Transverse colon (tissue), 4 donors: ENCODE results near the gene ZNF438. TPM values are rescaled to one million over a fixed set of nuclear protein-coding genes. Genes with fewer than 3 reads are reported as not detected.

ENCODE experiments used
- DNase-seq: peaks from one replicate; pipeline ENCODE4 v3.0.0-alpha.2; 2019
- H3K27ac ChIP-seq, 4 donors: fragments of 200-600 bp; sonication (generic); 2 replicates each; pipeline ENCODE4 v1.5.1; 2016 to 2018; ENCODE audit warnings: inconsistent platforms in 4 of 4
- H3K27me3 ChIP-seq: fragments of 200-600 bp; sonication (generic); 2 replicates; pipeline ENCODE4 v1.5.1; 2017; ENCODE audit warnings: inconsistent platforms
- H3K36me3 ChIP-seq, 4 donors: fragments of 200-600 bp; sonication (generic); 2 replicates each; pipeline ENCODE4 v1.5.1; 2017 to 2019; ENCODE audit warnings: inconsistent platforms in 4 of 4
- H3K4me1 ChIP-seq, 4 donors: fragments of 200-600 bp; sonication (generic); 2 replicates each; pipeline ENCODE4 v1.5.1; 2017 to 2020; ENCODE audit warnings: inconsistent platforms in 4 of 4
- H3K4me3 ChIP-seq, 4 donors: fragments of 200-600 bp; sonication (generic); 1 replicate in 1 of 4; 2 replicates in 3 of 4; pipeline versions ENCODE4 v1.5.1 to v1.6.1; 2017 to 2019; ENCODE audit warnings: inconsistent platforms in 4 of 4
- H3K9me3 ChIP-seq, 2 donors: fragments of 200-600 bp; sonication (generic); 2 replicates each; pipeline ENCODE4 v1.5.1; 2017 to 2019; ENCODE audit warnings: inconsistent platforms in 2 of 2
- CTCF ChIP-seq, 5 experiments: fragments of 200-600 bp in 3 of 5; fragments of 450-650 bp in 2 of 5; sonication (generic) in 3 of 5; IDR thresholded peaks; 1 replicate in 2 of 5; 2 replicates in 3 of 5; pipeline ENCODE4 v1.5.1; 2016 to 2017; ENCODE audit warnings: antibody characterized with exemption in 5 of 5, inconsistent platforms in 3 of 5, mild to moderate bottlenecking in 2 of 5, moderate library complexity in 1 of 5
- EP300 ChIP-seq: sonication (generic); formaldehyde crosslinking; IDR thresholded peaks from one replicate; pipeline ENCODE4 v1.6.1; 2017; ENCODE audit warnings: antibody characterized with exemption, low read depth
- POLR2A ChIP-seq: fragments of 450-650 bp; IDR thresholded peaks from one replicate; pipeline ENCODE4 v1.6.1; 2016; ENCODE audit warnings: antibody characterized with exemption, mild to moderate bottlenecking, moderate library complexity
- POLR2AphosphoS5 ChIP-seq, 3 donors: sonication (generic); formaldehyde crosslinking; IDR thresholded peaks; one replicate each; pipeline ENCODE4 v1.6.1; 2016; ENCODE audit warnings: antibody characterized with exemption in 3 of 3
- WGBS, 2 donors: methylation state at CpG; one replicate each; pipeline ENCODE4 v1.1.5; 2018; ENCODE audit warnings: low coverage in 1 of 2; 5-methylcytosine and 5-hydroxymethylcytosine counted together
- in situ Hi-C, 4 donors: fragments of 200-750 bp; cut with MboI; loops; one replicate each; pipeline versions ENCODE4 v1.15.0 to v1.15.1; 2017; ENCODE audit warnings: low sequenced_read_pairs in 3 of 4, low pct_ligation_motif_present in 1 of 4, low pct_unique_long_range_greater_than_20kb in 1 of 4
- intact Hi-C: fragments of 100-400 bp; cut with DNase I; formaldehyde crosslinking; loops from one replicate; pipeline ENCODE4 v1.15.1; 2023; ENCODE audit warnings: low total_unique reads
- total RNA-seq, 4 donors: library from RNA; depleted of rRNA; stranded (reverse); fragments of >200 nt; gene quantifications; one replicate each; pipeline ENCODE4 v1.1.0, GENCODE V29; 2016

ZNF438 gene
- total RNA-seq, 4 donors from 2014 or later = 4.4 to 7.4 (median 6.4) TPM

- WGBS, 2 donors = 71 to 80% methylated on average over 2 of the region's 2 CpGs
- Histone ChIP-seq H3K27ac (peak overlapping the region in 3 of 4 donors; percentile 22 to 70 (median 60)), H3K36me3 (no peaks in the 10 kb centered on the region), H3K4me3 (no peak overlapping the region), H3K4me1 (peaks cover 0 to 7% (median 0%) of the 10 kb centered on the region in 4 donors), H3K9me3 (no peaks in the 10 kb centered on the region), H3K27me3 (no peaks in the 10 kb centered on the region)
- TF ChIP-seq EP300 (no peak), POLR2AphosphoS5 (IDR thresholded peaks at IDR 0.05) (peak in 2 of 3 donors; percentile 54 to 72), POLR2A (no peak)
- in situ Hi-C loops = no loop called here
- intact Hi-C loops = no loop called here
- DNase-seq = no peak
These were observed 169.2 kb downstream of the ZNF438 start for GRCh38 chr10:30862486-30862885.

- H3K27ac ChIP-seq = peak overlapping the region in 3 of 4 donors; percentile 22 to 70 (median 60)
- no peak for DNase-seq
- in situ Hi-C loops = no loop called here
These were observed 169.7 kb downstream of the ZNF438 start for GRCh38 chr10:30861976-30862375.

GRCh38 chr10:30861221-30861620, 170.4 kb downstream of the ZNF438 start:
- H3K36me3 ChIP-seq = no peaks in the 10 kb centered on the region
- H3K27ac ChIP-seq = no peak overlapping the region
- no peak overlapping the region for H3K4me3 ChIP-seq
- in situ Hi-C loops = no loop called here
- H3K4me1 ChIP-seq = peaks cover 0 to 7% (median 0%) of the 10 kb centered on the region in 4 donors
- no peak for TF ChIP-seq CTCF (IDR thresholded peaks at IDR 0.05)
- no peak for TF ChIP-seq EP300
- TF ChIP-seq POLR2AphosphoS5 (IDR thresholded peaks at IDR 0.05) = no peak
- TF ChIP-seq POLR2A = no peak
- no peak for DNase-seq
- intact Hi-C loops = no loop called here
- H3K27me3 ChIP-seq = no peaks in the 10 kb centered on the region
- 75 to 82% methylated on average over 1 of the region's 1 CpG for WGBS, 2 donors
- H3K9me3 ChIP-seq = no peaks in the 10 kb centered on the region

More at GRCh38 chr10:30861976-30862375, 169.7 kb downstream of the ZNF438 start:
- TF ChIP-seq POLR2AphosphoS5 (IDR thresholded peaks at IDR 0.05) = no peak
- no peak for TF ChIP-seq CTCF (IDR thresholded peaks at IDR 0.05)
- no peak for TF ChIP-seq EP300
- TF ChIP-seq POLR2A = no peak
- H3K9me3 ChIP-seq = no peaks in the 10 kb centered on the region
- intact Hi-C loops = no loop called here
- H3K36me3 ChIP-seq = no peaks in the 10 kb centered on the region
- H3K27me3 ChIP-seq = no peaks in the 10 kb centered on the region
- H3K4me3 ChIP-seq = no peak overlapping the region
- H3K4me1 ChIP-seq = peaks cover 0 to 7% (median 0%) of the 10 kb centered on the region in 4 donors
- WGBS, 2 donors = 83 to 89% methylated on average over 2 to 3 of the region's 3 CpGs

- H3K4me3 ChIP-seq = no peak overlapping the region
- TF ChIP-seq POLR2A (no peak), EP300 (no peak), POLR2AphosphoS5 (IDR thresholded peaks at IDR 0.05) (no peak), CTCF (IDR thresholded peaks at IDR 0.05) (no peak)
- H3K27ac ChIP-seq = peak overlapping the region in 3 of 4 donors; percentile 28 to 52 (median 44)
- intact Hi-C loops = no loop called here
- DNase-seq = no peak
- H3K4me1 ChIP-seq = peaks cover 0 to 7% (median 0%) of the 10 kb centered on the region in 4 donors
- no peaks in the 10 kb centered on the region for H3K36me3 ChIP-seq
- no peaks in the 10 kb centered on the region for H3K9me3 ChIP-seq
- 60 to 68% methylated on average over 2 of the region's 2 CpGs for WGBS, 2 donors
- H3K27me3 ChIP-seq = no peaks in the 10 kb centered on the region
- in situ Hi-C loops = no loop called here
These were observed 173.2 kb downstream of the ZNF438 start for GRCh38 chr10:30858499-30858898.

GRCh38 chr10:30857803-30858202, 173.9 kb downstream of the ZNF438 start:
- Histone ChIP-seq H3K36me3 (no peaks in the 10 kb centered on the region), H3K9me3 (no peaks in the 10 kb centered on the region), H3K4me3 (no peak overlapping the region), H3K27me3 (no peaks in the 10 kb centered on the region), H3K27ac (peak overlapping the region; percentile 28 to 52 (median 38)), H3K4me1 (peaks cover 0 to 7% (median 0%) of the 10 kb centered on the region in 4 donors)
- TF ChIP-seq POLR2AphosphoS5 (IDR thresholded peaks at IDR 0.05) (peak in 1 of 3 donors; percentile 42), POLR2A (no peak)
- intact Hi-C loops = no loop called here
- peak; percentile 28 for DNase-seq
- in situ Hi-C loops = no loop called here
- 40 to 62% methylated on average over 1 to 3 of the region's 3 CpGs for WGBS, 2 donors
